C1 segment of cervical spinal cord (tissue), 14 donors: ENCODE results near the gene TSPOAP1.
"Not testable (repeated sequence)": the region's sequence is repeated elsewhere in the genome, so short reads cannot be mapped to it uniquely, and the experiment has no call there.

Experiments
- DNase-seq, 14 donors: peaks; one replicate each; lab custom pipeline; 2025; lab: John Stamatoyannopoulos, UW

TSPOAP1 gene

GRCh38 chr17:58341136-58341860 is 12.7 kb upstream of the TSPOAP1 start:
- not testable (repeated sequence) for DNase-seq

- DNase-seq: no peak
Measured at GRCh38 chr17:58340405-58340876, 11.8 kb upstream of the TSPOAP1 start.

- no peak for DNase-seq
Measured at GRCh38 chr17:58339755-58340404, 11.3 kb upstream of the TSPOAP1 start.

- peak in 5 of 14 donors; percentile 22 to 49 (median 28) for DNase-seq
Measured at GRCh38 chr17:58338841-58339754, 10.5 kb upstream of the TSPOAP1 start.

GRCh38 chr17:58338454-58338840 is 9.9 kb upstream of the TSPOAP1 start:
- DNase-seq: no peak

- peak in 8 of 14 donors; percentile 20 to 79 (median 55) for DNase-seq
Measured at GRCh38 chr17:58337600-58338453, 9.2 kb upstream of the TSPOAP1 start.

- no peak for DNase-seq
Measured at GRCh38 chr17:58337210-58337599, 8.6 kb upstream of the TSPOAP1 start.

GRCh38 chr17:58336456-58337209 is 8.0 kb upstream of the TSPOAP1 start:
- DNase-seq: no peak

GRCh38 chr17:58335779-58336455 is 7.3 kb upstream of the TSPOAP1 start:
- no peak for DNase-seq

GRCh38 chr17:58335061-58335731 is 6.6 kb upstream of the TSPOAP1 start:
- no peak for DNase-seq

- no peak for DNase-seq
Measured at GRCh38 chr17:58334661-58335060, 6.1 kb upstream of the TSPOAP1 start.

GRCh38 chr17:58334256-58334655 is 5.7 kb upstream of the TSPOAP1 start:
- no peak for DNase-seq

- DNase-seq: no peak
Measured at GRCh38 chr17:58333736-58334207, 5.2 kb upstream of the TSPOAP1 start.

- DNase-seq: no peak
Measured at GRCh38 chr17:58332778-58333735, 4.5 kb upstream of the TSPOAP1 start.

- DNase-seq: peak in 7 of 14 donors; percentile 11 to 63 (median 34)
Measured at GRCh38 chr17:58331815-58332777, 3.5 kb upstream of the TSPOAP1 start.

- DNase-seq: peak in 3 of 14 donors; percentile 8 to 26 (median 12)
Measured at GRCh38 chr17:58330997-58331814, 2.6 kb upstream of the TSPOAP1 start.
